ENCODE data around the gene ZP4. TPM values are rescaled to one million over a fixed set of nuclear protein-coding genes. Genes with fewer than 3 reads are reported as not detected.

ZP4 gene
- total RNA-seq, 1 experiment from 2014 or later: not detected

DNA sequence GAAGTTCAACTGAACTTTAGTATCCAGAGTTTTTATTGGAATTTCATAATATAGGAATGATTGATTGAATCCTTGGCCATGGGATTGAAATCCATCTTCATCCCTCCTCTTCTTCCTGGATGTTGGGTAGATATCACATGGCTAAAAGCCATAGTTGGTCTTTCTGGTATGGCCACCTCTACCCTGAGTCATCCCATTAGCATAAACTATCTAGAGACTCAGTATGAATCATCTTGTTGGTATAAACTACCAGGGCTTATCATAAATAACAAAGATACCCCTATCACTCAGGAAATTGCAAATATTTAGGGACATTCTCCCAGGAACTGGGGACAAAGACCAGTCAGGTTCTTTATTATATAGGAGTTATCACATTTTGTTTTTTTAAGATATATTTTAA, 21.2 kb upstream of the ZP4 start:
- Histone ChIP-seq H3K36me3 (ENCODE audit: insufficient read depth, low read length) (no peaks in the 10 kb centered on the region), H3K9ac (ENCODE audit: low read length) (no peak overlapping the region), H3K27ac (ENCODE audit: low read length) (no peak overlapping the region), H3K9me2 (replicated peaks; ENCODE audit: insufficient read depth, low read length) (no peaks in the 10 kb centered on the region), H3K27me3 (ENCODE audit: low read length) (no peaks in the 10 kb centered on the region), H3K79me2 (ENCODE audit: low read length) (no peaks in the 10 kb centered on the region), H4K20me1 (ENCODE audit: insufficient read depth, low read depth, low read length) (no peaks in the 10 kb centered on the region), H3K4me2 (ENCODE audit: low read depth, low read length, poor library complexity, severe bottlenecking) (no peak overlapping the region), H3K9me3 (ENCODE audit: low read length) (peaks cover 5% of the 10 kb centered on the region; the same call in 1 of the 2 replicates), H3K4me1 (ENCODE audit: low read length) (no peaks in the 10 kb centered on the region), H3K4me3 (ENCODE audit: low read length) (no peak overlapping the region), H2AFZ (ENCODE audit: low read length) (no peak overlapping the region)
- DNase-seq: no peak

DNA sequence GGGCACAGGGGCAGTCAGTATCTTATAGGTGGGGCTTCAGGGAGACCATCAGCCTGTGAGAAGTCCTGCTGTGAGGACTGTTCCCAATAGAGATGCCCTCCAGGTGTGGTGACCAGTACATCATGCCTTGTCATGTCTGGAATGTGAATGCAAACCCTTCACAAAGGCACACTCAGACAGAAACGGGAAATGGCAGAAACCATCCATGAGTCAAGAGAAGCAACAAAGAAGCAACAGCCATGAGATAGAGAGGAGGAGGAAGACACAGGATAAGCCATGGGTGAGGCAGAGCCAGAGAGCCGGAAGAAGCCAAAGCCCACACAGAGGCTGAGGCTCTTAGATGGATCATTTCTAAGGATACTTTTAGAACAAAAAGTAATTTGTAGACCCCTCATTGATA, 20.1 kb upstream of the ZP4 start:
- H2AFZ ChIP-seq (ENCODE audit: low read length): no peak overlapping the region
- H3K36me3 ChIP-seq (ENCODE audit: insufficient read depth, low read length): no peaks in the 10 kb centered on the region
- H3K9ac ChIP-seq (ENCODE audit: low read length): no peak overlapping the region
- no peak overlapping the region for H3K4me3 ChIP-seq (ENCODE audit: low read length)
- H3K9me2 ChIP-seq (replicated peaks; ENCODE audit: insufficient read depth, low read length): no peaks in the 10 kb centered on the region
- no peak overlapping the region for H3K27ac ChIP-seq (ENCODE audit: low read length)
- DNase-seq: no peak
- peaks cover 5% of the 10 kb centered on the region; the same call in 1 of the 2 replicates for H3K9me3 ChIP-seq (ENCODE audit: low read length)
- no peaks in the 10 kb centered on the region for H3K27me3 ChIP-seq (ENCODE audit: low read length)
- H4K20me1 ChIP-seq (ENCODE audit: insufficient read depth, low read depth, low read length): no peaks in the 10 kb centered on the region
- H3K79me2 ChIP-seq (ENCODE audit: low read length): no peaks in the 10 kb centered on the region
- no peak overlapping the region for H3K4me2 ChIP-seq (ENCODE audit: low read depth, low read length, poor library complexity, severe bottlenecking)
- H3K4me1 ChIP-seq (ENCODE audit: low read length): no peaks in the 10 kb centered on the region

DNA sequence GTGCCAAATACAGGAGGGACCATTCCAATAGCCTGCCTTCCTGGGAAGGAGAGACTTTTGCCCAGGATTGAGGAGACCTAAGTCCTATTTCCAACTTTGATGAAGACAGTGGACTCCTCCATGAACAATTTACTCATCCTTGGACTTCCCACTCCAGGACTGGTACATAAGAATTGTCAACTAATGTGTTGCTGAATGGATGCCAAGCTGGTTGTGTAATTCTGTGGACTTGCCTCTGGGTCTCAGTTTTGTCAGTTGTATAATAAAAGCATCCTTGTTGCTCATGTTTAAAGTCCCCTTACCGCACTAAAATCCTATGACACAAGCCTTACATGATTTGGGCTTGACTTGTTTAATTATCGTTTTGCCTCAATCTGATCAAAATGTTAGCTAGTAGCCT, 13.2 kb upstream of the ZP4 start:
- no peaks in the 10 kb centered on the region for H3K9me2 ChIP-seq (replicated peaks; ENCODE audit: insufficient read depth, low read length)
- no peak for DNase-seq
- peaks cover 6% of the 10 kb centered on the region for H3K9me3 ChIP-seq (ENCODE audit: low read length)
- H3K79me2 ChIP-seq (ENCODE audit: low read length): no peaks in the 10 kb centered on the region
- H3K4me1 ChIP-seq (ENCODE audit: low read length): no peaks in the 10 kb centered on the region
- H3K4me2 ChIP-seq (ENCODE audit: low read depth, low read length, poor library complexity, severe bottlenecking): no peak overlapping the region
- no peaks in the 10 kb centered on the region for H4K20me1 ChIP-seq (ENCODE audit: insufficient read depth, low read depth, low read length)
- H3K36me3 ChIP-seq (ENCODE audit: insufficient read depth, low read length): no peaks in the 10 kb centered on the region
- no peak overlapping the region for H2AFZ ChIP-seq (ENCODE audit: low read length)
- H3K27ac ChIP-seq (ENCODE audit: low read length): no peak overlapping the region
- H3K27me3 ChIP-seq (ENCODE audit: low read length): no peaks in the 10 kb centered on the region
- no peak overlapping the region for H3K4me3 ChIP-seq (ENCODE audit: low read length)
- H3K9ac ChIP-seq (ENCODE audit: low read length): no peak overlapping the region

DNA sequence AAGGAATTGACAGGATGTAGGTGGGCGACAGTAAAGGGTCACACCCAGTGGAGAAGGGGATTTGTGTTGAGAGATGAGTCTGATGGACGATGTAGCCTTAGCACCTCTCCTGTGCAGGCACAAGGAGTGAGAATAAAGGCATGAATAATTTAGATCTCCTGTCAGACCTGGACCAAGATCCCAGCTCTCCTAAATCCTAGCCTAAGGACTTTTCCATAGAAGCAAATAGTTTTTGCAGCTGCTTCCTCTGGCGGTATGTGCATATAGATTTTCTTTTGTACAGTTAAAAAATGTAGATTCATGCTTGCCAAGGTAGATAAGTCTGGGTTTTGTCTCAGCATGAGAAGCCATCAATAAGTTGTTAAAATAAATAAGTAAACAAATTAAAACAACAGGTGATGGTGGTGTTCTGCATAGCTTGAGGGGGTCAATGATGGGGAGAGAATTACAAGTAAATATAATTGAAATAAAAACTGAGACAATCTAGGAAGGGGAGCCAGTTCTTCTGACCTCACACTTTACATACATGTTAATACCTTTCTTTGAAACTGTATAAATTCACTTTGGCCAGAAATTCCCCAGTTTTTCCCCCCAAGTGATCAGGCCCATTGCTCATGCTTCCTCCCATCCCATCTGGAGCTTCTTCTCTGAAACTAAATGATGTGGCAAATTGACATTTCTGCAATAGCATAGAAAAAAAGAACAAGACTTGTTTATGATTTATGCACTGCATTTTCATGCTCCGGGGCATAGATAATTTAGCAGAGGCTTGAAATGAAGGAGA, 12.4 kb upstream of the ZP4 start:
- H3K27ac ChIP-seq (ENCODE audit: low read length): no peak overlapping the region
- no peaks in the 10 kb centered on the region for H4K20me1 ChIP-seq (ENCODE audit: insufficient read depth, low read depth, low read length)
- H3K9ac ChIP-seq (ENCODE audit: low read length): no peak overlapping the region
- no peak overlapping the region for H3K4me2 ChIP-seq (ENCODE audit: low read depth, low read length, poor library complexity, severe bottlenecking)
- peaks cover 6% of the 10 kb centered on the region for H3K9me3 ChIP-seq (ENCODE audit: low read length)
- no peaks in the 10 kb centered on the region for H3K4me1 ChIP-seq (ENCODE audit: low read length)
- H2AFZ ChIP-seq (ENCODE audit: low read length): no peak overlapping the region
- no peaks in the 10 kb centered on the region for H3K36me3 ChIP-seq (ENCODE audit: insufficient read depth, low read length)
- H3K27me3 ChIP-seq (ENCODE audit: low read length): no peaks in the 10 kb centered on the region
- H3K9me2 ChIP-seq (replicated peaks; ENCODE audit: insufficient read depth, low read length): no peaks in the 10 kb centered on the region
- H3K4me3 ChIP-seq (ENCODE audit: low read length): no peak overlapping the region
- no peak for DNase-seq
- no peaks in the 10 kb centered on the region for H3K79me2 ChIP-seq (ENCODE audit: low read length)

DNA sequence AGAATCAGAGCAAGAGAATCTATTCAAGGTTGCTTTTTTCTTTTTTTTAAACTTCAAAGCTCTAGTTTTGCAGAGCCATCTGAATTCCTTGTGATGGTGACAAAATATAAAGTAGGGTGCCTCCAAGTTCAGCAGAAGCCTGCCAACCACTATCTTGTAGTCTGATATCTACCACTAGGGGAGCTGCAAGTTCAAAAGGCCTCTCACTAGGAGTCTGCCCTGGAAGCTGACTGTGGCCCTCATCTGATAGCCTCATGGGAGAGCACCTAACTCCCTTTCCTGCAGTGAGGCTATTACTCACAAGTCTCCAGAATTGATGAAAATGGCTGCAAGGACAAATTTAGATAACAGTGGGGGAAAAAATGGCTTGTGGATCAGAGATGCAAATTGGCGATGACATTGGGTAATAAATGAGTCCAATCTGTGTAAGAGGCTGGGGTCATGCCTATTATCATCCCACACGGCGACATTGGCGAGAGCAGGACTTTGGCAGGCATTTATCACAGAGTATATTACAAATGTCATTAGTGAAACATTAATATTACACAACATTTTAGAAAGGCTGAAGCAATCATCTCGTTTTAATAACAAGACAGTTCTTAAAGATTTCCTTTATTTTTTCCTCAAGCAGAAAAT, 10.7 kb upstream of the ZP4 start:
- Histone ChIP-seq H3K4me3 (ENCODE audit: low read length) (no peak overlapping the region), H3K9me2 (replicated peaks; ENCODE audit: insufficient read depth, low read length) (no peaks in the 10 kb centered on the region), H3K4me1 (ENCODE audit: low read length) (no peaks in the 10 kb centered on the region), H3K4me2 (ENCODE audit: low read depth, low read length, poor library complexity, severe bottlenecking) (no peak overlapping the region), H3K36me3 (ENCODE audit: insufficient read depth, low read length) (no peaks in the 10 kb centered on the region), H3K27me3 (ENCODE audit: low read length) (no peaks in the 10 kb centered on the region), H4K20me1 (ENCODE audit: insufficient read depth, low read depth, low read length) (no peaks in the 10 kb centered on the region), H2AFZ (ENCODE audit: low read length) (no peak overlapping the region), H3K79me2 (ENCODE audit: low read length) (no peaks in the 10 kb centered on the region), H3K9ac (ENCODE audit: low read length) (no peak overlapping the region), H3K9me3 (ENCODE audit: low read length) (peaks cover 6% of the 10 kb centered on the region), H3K27ac (ENCODE audit: low read length) (no peak overlapping the region)
- peak; percentile 52 for DNase-seq

DNA sequence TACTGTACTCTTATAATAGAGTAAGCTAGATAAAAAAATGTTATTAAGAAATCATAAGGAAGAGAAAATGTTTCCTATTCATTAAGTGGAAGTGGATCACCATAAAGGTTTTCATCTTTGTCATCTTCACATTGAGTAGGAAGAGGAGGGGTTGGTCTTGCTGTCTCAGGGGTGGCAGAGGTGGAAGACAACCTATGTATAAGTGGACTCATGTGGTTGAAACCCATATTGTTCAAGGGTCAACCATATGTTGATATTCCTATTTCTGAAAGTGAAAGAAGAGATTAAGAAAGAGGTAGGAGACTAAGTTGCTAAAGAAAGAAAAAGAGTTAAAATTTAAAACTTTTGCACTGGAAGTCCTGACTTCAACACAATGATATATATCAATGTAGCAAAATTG, 4.9 kb upstream of the ZP4 start:
- H3K79me2 ChIP-seq (ENCODE audit: low read length): no peaks in the 10 kb centered on the region
- H2AFZ ChIP-seq (ENCODE audit: low read length): no peak overlapping the region

DNA sequence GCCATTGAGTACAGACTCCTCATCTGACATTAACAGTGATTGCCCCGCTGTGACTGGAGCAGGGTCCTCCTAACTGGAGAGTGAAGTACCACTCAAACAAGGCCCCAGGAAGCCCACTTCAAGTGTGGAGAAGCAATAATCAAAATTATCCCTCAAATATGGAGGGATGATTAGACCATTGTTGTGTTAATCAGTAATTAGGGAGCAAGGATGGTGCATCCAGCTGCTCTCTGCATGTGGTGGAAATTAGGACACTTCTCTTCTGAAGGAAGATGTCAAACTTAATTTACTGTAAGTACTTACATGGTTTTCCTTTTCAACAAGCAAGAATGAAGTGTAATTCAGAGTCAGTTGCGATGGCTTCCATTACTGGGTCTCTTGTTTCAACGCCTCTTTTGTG, 3.4 kb upstream of the ZP4 start:
- Histone ChIP-seq H3K79me2 (ENCODE audit: low read length) (no peaks in the 10 kb centered on the region), H3K9me2 (replicated peaks; ENCODE audit: insufficient read depth, low read length) (no peaks in the 10 kb centered on the region), H4K20me1 (ENCODE audit: insufficient read depth, low read depth, low read length) (no peaks in the 10 kb centered on the region), H3K27me3 (ENCODE audit: low read length) (no peaks in the 10 kb centered on the region), H3K9ac (ENCODE audit: low read length) (no peak overlapping the region), H2AFZ (ENCODE audit: low read length) (no peak overlapping the region), H3K4me1 (ENCODE audit: low read length) (no peaks in the 10 kb centered on the region), H3K4me2 (ENCODE audit: low read depth, low read length, poor library complexity, severe bottlenecking) (no peak overlapping the region), H3K27ac (ENCODE audit: low read length) (no peak overlapping the region), H3K36me3 (ENCODE audit: insufficient read depth, low read length) (no peaks in the 10 kb centered on the region), H3K4me3 (ENCODE audit: low read length) (no peak overlapping the region), H3K9me3 (ENCODE audit: low read length) (no peaks in the 10 kb centered on the region)
- DNase-seq: no peak

More for the DNA sequence above, 4.9 kb upstream of the ZP4 start:
- H3K9me2 ChIP-seq (replicated peaks; ENCODE audit: insufficient read depth, low read length): no peaks in the 10 kb centered on the region
- H3K27ac ChIP-seq (ENCODE audit: low read length): no peak overlapping the region
- DNase-seq: no peak
- H3K27me3 ChIP-seq (ENCODE audit: low read length): no peaks in the 10 kb centered on the region
- H3K36me3 ChIP-seq (ENCODE audit: insufficient read depth, low read length): no peaks in the 10 kb centered on the region
- H3K4me1 ChIP-seq (ENCODE audit: low read length): no peaks in the 10 kb centered on the region
- H3K4me2 ChIP-seq (ENCODE audit: low read depth, low read length, poor library complexity, severe bottlenecking): no peak overlapping the region
- H3K4me3 ChIP-seq (ENCODE audit: low read length): no peak overlapping the region
- H4K20me1 ChIP-seq (ENCODE audit: insufficient read depth, low read depth, low read length): no peaks in the 10 kb centered on the region
- no peaks in the 10 kb centered on the region for H3K9me3 ChIP-seq (ENCODE audit: low read length)
- H3K9ac ChIP-seq (ENCODE audit: low read length): no peak overlapping the region

DNA sequence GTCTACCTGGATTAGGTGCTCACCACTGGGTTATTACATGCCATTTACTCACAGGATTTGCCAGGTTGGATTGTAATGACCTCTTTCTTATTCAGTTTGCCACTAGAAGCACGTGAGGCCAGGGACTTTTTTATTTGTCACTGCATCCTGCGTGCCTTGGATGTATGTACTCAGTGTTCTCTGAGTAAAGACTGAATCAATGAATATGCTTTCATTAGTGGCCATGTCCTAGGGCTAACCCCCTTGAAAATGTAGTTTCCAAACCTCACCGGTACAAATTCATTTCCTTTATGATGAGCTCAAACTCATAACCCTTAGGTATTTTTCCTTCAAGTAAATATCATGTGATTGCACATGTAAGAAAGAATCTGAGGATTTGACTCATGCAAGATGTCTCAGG, 1.3 kb upstream of the ZP4 start:
- no peaks in the 10 kb centered on the region for H3K79me2 ChIP-seq (ENCODE audit: low read length)
- H4K20me1 ChIP-seq (ENCODE audit: insufficient read depth, low read depth, low read length): no peaks in the 10 kb centered on the region
- H3K27me3 ChIP-seq (ENCODE audit: low read length): no peaks in the 10 kb centered on the region
- H3K9ac ChIP-seq (ENCODE audit: low read length): no peak overlapping the region
- DNase-seq: no peak
- H3K9me3 ChIP-seq (ENCODE audit: low read length): no peaks in the 10 kb centered on the region
- no peak overlapping the region for H3K4me3 ChIP-seq (ENCODE audit: low read length)
- no peak overlapping the region for H2AFZ ChIP-seq (ENCODE audit: low read length)
- H3K4me1 ChIP-seq (ENCODE audit: low read length): no peaks in the 10 kb centered on the region
- no peak overlapping the region for H3K27ac ChIP-seq (ENCODE audit: low read length)
- no peak overlapping the region for H3K4me2 ChIP-seq (ENCODE audit: low read depth, low read length, poor library complexity, severe bottlenecking)
- H3K9me2 ChIP-seq (replicated peaks; ENCODE audit: insufficient read depth, low read length): no peaks in the 10 kb centered on the region
- H3K36me3 ChIP-seq (ENCODE audit: insufficient read depth, low read length): no peaks in the 10 kb centered on the region

Data from Karpas-422 (cell line).